ENCODE data around the gene DCST1. TPM values are rescaled to one million over a fixed set of nuclear protein-coding genes. Genes with fewer than 3 reads are reported as not detected.
A peak's percentile ranks its signal among the peaks of the same experiment; 100 is the strongest.

DCST1 gene
- total RNA-seq, 2 experiments from 2014 or later = 0.33 to 0.39 TPM

DNA sequence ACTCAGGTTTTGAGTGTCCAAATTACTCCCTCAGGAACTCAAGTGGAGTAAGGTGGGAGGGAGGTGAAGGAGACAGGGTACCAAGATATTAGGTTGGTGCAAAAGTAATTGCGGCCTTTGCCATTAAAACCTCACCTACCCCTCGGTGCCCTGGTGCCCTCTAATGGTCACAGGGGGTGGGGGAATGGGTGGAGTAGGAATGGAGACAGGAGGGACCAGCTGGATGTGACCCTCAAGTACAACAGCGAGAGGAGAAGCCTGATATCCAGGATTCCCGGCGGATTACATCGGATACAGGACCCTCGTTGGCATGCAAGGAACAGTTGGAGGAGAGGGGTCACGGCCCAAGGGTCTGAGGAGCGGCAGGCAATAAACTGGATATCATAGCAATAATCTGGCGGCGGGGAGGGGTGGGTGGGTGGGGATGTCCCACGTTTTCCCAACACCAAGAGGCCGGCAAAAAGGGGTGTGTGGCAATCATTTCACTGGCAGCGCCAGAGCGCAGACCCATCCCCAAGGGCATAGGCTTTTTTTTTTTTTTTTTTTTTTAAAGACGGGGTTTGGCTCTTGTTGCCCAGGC lies 35.3 kb upstream of the DCST1 start:
- no peaks in the 10 kb centered on the region for H3K9me3 Mint-ChIP-seq
- no peaks in the 10 kb centered on the region for H3K27me3 Mint-ChIP-seq
- DNase-seq (peak in 1 of 14 experiments; percentile 43), ATAC-seq (ENCODE audit: poor library complexity) (no peak)
- TF ChIP-seq, protein P1, sequence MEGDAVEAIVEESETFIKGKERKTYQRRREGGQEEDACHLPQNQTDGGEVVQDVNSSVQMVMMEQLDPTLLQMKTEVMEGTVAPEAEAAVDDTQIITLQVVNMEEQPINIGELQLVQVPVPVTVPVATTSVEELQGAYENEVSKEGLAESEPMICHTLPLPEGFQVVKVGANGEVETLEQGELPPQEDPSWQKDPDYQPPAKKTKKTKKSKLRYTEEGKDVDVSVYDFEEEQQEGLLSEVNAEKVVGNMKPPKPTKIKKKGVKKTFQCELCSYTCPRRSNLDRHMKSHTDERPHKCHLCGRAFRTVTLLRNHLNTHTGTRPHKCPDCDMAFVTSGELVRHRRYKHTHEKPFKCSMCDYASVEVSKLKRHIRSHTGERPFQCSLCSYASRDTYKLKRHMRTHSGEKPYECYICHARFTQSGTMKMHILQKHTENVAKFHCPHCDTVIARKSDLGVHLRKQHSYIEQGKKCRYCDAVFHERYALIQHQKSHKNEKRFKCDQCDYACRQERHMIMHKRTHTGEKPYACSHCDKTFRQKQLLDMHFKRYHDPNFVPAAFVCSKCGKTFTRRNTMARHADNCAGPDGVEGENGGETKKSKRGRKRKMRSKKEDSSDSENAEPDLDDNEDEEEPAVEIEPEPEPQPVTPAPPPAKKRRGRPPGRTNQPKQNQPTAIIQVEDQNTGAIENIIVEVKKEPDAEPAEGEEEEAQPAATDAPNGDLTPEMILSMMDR (IDR thresholded peaks at IDR 0.05) = no peak
- H3K27ac Mint-ChIP-seq = peak overlapping the region; percentile 90
- Histone ChIP-seq H3K4me3 (ENCODE audit: low read length) (no peak overlapping the region), H3K27me3 (ENCODE audit: control insufficient read depth in 1 of 2, insufficient read depth in 2 of 2, low read length in 2 of 2) (no peaks in the 10 kb centered on the region), H3K27ac (ENCODE audit: low read depth in 1 of 2, low read length in 2 of 2) (peak overlapping the region in 1 of 2 donors; percentile 96), H3K4me1 (ENCODE audit: insufficient read depth, low read length) (peaks cover 48% of the 10 kb centered on the region), H3K36me3 (ENCODE audit: insufficient read depth, low read length) (no peaks in the 10 kb centered on the region), H3K9me3 (ENCODE audit: control insufficient read depth in 1 of 2, insufficient read depth in 1 of 2, low read length in 2 of 2) (no peaks in the 10 kb centered on the region)
- intact Hi-C loops (cut with DNase I, micrococcal nuclease) = loop anchor here in 1 of 2 experiments (2.0 kb wide), 1 partner anchor 21 kb away; no protein-coding TSS in a partner anchor
- POLR2A ChIA-PET = interaction anchor here (0.6 to 10.2 kb wide), 10 partner anchors 10 to 65 kb away, joined by 3 to 189 read pairs (median 7); partner anchors contain the start of genes CKS1B, FLAD1, PBXIP1 and PYGO2
- CTCF ChIA-PET = interaction anchor here (0.6 to 13.2 kb wide), 23 partner anchors 8 to 87 kb away, joined by 3 to 159 read pairs (median 6); partner anchors contain the start of genes ADAM15, CKS1B, FLAD1 and PBXIP1
- H3K4me3 Mint-ChIP-seq = peak overlapping the region; percentile 72
- peaks cover 6% of the 10 kb centered on the region for H3K36me3 Mint-ChIP-seq (ENCODE audit: low read depth)
- peaks cover 46% of the 10 kb centered on the region for H3K4me1 Mint-ChIP-seq (ENCODE audit: low read depth)

DNA sequence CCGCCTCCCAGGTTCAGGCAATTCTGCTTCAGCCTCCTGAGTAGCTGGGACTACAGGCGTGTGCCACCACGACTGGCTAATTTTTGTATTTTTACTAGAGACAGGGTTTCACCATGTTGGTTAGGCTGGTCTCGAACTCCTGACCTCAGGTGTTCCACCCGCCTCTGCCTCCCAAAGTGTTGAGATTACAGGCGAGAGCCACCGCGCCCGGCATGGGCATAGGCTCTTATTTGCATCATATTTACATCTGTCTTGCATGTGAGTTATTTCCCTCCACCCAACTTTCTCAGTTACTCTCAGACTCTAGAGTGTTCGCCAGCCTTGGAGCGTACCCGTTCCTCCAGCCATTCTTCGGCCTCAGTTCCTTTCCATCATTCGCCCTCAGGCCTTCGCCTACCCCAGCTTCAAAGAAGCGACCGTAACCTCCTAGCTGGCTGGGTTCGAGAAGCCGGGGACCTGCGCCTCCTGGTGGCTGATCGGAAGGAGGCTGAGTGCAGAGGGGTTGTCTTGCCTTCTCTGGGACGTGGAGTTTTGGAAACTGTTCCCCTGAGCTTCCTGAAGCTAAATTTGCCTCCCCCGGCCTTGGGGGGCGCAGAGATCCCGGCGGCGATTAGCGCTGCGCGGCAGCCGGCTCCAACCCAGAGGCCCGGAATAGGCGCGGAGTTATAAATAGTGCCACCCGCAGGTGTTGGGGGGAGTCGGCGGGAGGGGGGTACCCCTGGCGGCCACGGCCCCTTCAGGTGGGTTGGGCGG lies 34.6 kb upstream of the DCST1 start:
- Histone ChIP-seq H3K36me3 (ENCODE audit: insufficient read depth, low read length) (no peaks in the 10 kb centered on the region), H3K27me3 (ENCODE audit: control insufficient read depth in 1 of 2, insufficient read depth in 2 of 2, low read length in 2 of 2) (no peaks in the 10 kb centered on the region), H3K9me3 (ENCODE audit: control insufficient read depth in 1 of 2, insufficient read depth in 1 of 2, low read length in 2 of 2) (no peaks in the 10 kb centered on the region), H3K4me3 (ENCODE audit: low read length) (peak overlapping the region; percentile 73), H3K4me1 (ENCODE audit: insufficient read depth, low read length) (peaks cover 51% of the 10 kb centered on the region), H3K27ac (ENCODE audit: low read depth in 1 of 2, low read length in 2 of 2) (peak overlapping the region; percentile 26 to 96)
- Mint-ChIP-seq H3K4me3 (peak overlapping the region; percentile 83), H3K4me1 (ENCODE audit: low read depth) (peaks cover 52% of the 10 kb centered on the region), H3K36me3 (ENCODE audit: low read depth) (peaks cover 10% of the 10 kb centered on the region), H3K9me3 (no peaks in the 10 kb centered on the region), H3K27ac (peak overlapping the region; percentile 90), H3K27me3 (no peaks in the 10 kb centered on the region)
- POLR2A ChIA-PET = interaction anchor here (0.6 to 10.2 kb wide), 11 partner anchors 11 to 64 kb away, joined by 3 to 189 read pairs (median 7); partner anchors contain the start of genes CKS1B, FLAD1, PBXIP1 and PMVK
- intact Hi-C loops (cut with DNase I, micrococcal nuclease) = loop anchor here in 1 of 2 experiments (1.0 to 2.0 kb wide), 3 partner anchors 18 to 37 kb away; no protein-coding TSS in a partner anchor
- CTCF ChIA-PET = interaction anchor here (0.6 to 13.2 kb wide), 24 partner anchors 9 to 174 kb away, joined by 3 to 159 read pairs (median 6); partner anchors contain the start of genes ADAM15, CKS1B, FLAD1 and KRTCAP2
- TF ChIP-seq, protein P1 (IDR thresholded peaks at IDR 0.05) = peak; percentile 86
- ATAC-seq (ENCODE audit: poor library complexity) = no peak
- peak in 13 of 14 experiments; percentile 46 to 83 (median 65) for DNase-seq
